Thymus (tissue), 11 donors: Measurements from ENCODE around the gene SNTA1. TPM values are rescaled to one million over a fixed set of nuclear protein-coding genes. Genes with fewer than 3 reads are reported as not detected.
"Not testable (repeated sequence)": the region's sequence is repeated elsewhere in the genome, so short reads cannot be mapped to it uniquely, and the experiment has no call there.

ENCODE experiments used
- DNase-seq, 9 donors: peaks; one replicate each; pipeline ENCODE4 v3.0.0-alpha.2; 2013; ENCODE audit warnings: low spot score in 9 of 9, low read depth in 6 of 9, missing footprints in 1 of 9
- H3K27ac ChIP-seq, 2 donors: one replicate each; pipeline ENCODE4 v1.5.1; 2013; ENCODE audit warnings: control low read depth in 1 of 2, low read depth in 1 of 2, low read length in 1 of 2, mild to moderate bottlenecking in 1 of 2, moderate library complexity in 1 of 2
- H3K27me3 ChIP-seq, 2 donors: one replicate each; pipeline ENCODE4 v1.5.1; 2013; ENCODE audit warnings: low read length in 1 of 2; ENCODE audit not compliant: control insufficient read depth in 2 of 2, insufficient read depth in 1 of 2
- H3K36me3 ChIP-seq, 2 donors: one replicate each; pipeline ENCODE4 v1.5.1; 2013; ENCODE audit warnings: low read length in 1 of 2, mild to moderate bottlenecking in 1 of 2, moderate library complexity in 1 of 2; ENCODE audit not compliant: control insufficient read depth in 2 of 2, insufficient read depth in 2 of 2
- H3K4me1 ChIP-seq, 2 donors: one replicate each; pipeline ENCODE4 v1.5.1; 2013; ENCODE audit warnings: low read length in 2 of 2; ENCODE audit not compliant: control insufficient read depth in 2 of 2, insufficient read depth in 2 of 2
- H3K4me3 ChIP-seq, 2 donors: one replicate each; pipeline ENCODE4 v1.5.1; 2013; ENCODE audit warnings: low read length in 2 of 2, control low read depth in 1 of 2, mild to moderate bottlenecking in 1 of 2
- H3K9me3 ChIP-seq, 2 donors: one replicate each; pipeline ENCODE4 v1.5.1; 2013; ENCODE audit warnings: low read length in 1 of 2, mild to moderate bottlenecking in 1 of 2; ENCODE audit not compliant: control insufficient read depth in 2 of 2, insufficient read depth in 1 of 2
- WGBS: extraction: QIAGEN DNeasy Blood & Tissue Kit; methylation state at CpG from one replicate; pipeline ENCODE4 v1.1.7; 2013; 5-methylcytosine and 5-hydroxymethylcytosine counted together
- polyA plus RNA-seq: library from polyadenylated mRNA; stranded (reverse); fragments of 200-250 nt; gene quantifications from one replicate; pipeline ENCODE4 v1.2.3, GENCODE V29; 2013
- total RNA-seq: library from RNA; stranded (reverse); fragments of 120-200 nt; gene quantifications from one replicate; pipeline ENCODE4 v1.2.4, GENCODE V29; 2013
- donor health status: healthy.

Gene SNTA1
- total and polyA plus RNA-seq, 2 donors, result 6.8 to 7.7 TPM

DNA sequence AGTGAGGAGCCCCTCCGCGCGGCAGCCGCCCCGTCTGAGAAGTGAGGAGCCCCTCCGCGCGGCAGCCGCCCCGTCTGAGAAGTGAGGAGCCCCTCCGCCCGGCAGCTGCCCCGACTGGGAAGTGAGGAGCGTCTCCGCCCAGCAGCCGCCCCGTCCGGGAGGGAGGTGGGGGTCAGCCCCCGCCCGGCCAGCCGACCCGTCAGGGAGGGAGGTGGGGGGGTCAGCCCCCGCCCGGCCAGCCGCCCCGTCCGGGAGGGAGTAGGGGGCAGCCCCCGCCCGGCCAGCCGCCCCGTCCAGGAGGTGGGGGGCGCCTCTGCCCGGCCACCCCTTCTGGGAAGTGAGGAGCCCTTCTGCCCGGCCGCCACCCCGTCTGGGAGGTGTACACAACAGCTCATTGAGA lies 54.2 kb downstream of the SNTA1 start:
- not testable (repeated sequence) for H3K4me1 ChIP-seq, H3K27me3 ChIP-seq, DNase-seq, H3K4me3 ChIP-seq, H3K9me3 ChIP-seq, H3K27ac ChIP-seq
- WGBS, result 97% methylated on average over 36 of the region's 36 CpGs
- peaks cover 44 to 57% of the 10 kb centered on the region in 2 donors for H3K36me3 ChIP-seq

DNA sequence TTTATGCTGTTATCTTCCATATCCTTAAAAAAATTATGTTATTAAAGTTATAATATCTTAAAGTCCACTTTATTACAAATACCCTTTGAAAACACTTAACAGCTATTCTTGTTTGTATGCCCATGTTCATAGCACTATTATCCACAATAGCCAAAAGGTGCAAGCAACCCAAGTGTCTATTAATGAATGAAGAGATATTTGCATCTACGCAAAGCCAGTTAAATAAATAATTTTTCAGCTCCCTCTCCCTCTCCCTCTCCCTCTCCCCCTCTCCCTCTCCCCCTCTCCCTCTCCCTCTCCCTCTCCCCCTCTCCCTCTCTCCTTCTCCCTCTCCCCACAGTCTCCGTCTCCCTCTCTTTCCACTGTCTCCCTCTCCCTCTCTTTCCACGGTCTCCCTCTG lies 55.3 kb downstream of the SNTA1 start:
- Histone ChIP-seq H3K4me3 (no peak overlapping the region), H3K9me3 (peaks cover 0 to 2% of the 10 kb centered on the region in 2 donors), H3K36me3 (peaks cover 47 to 53% of the 10 kb centered on the region in 2 donors), H3K27ac (no peak overlapping the region), H3K4me1 (no peaks in the 10 kb centered on the region), H3K27me3 (no peaks in the 10 kb centered on the region)
- DNase-seq, result no peak
- 94% methylated on average over 3 of the region's 3 CpGs for WGBS

- 96% methylated on average over 7 of the region's 7 CpGs for WGBS
- Histone ChIP-seq H3K9me3 (peaks cover 0 to 2% of the 10 kb centered on the region in 2 donors), H3K27ac (no peak overlapping the region), H3K4me1 (no peaks in the 10 kb centered on the region), H3K27me3 (no peaks in the 10 kb centered on the region), H3K36me3 (peaks cover 44 to 50% of the 10 kb centered on the region in 2 donors), H3K4me3 (no peak overlapping the region)
- no peak for DNase-seq
These were observed 56.4 kb downstream of the SNTA1 start for GRCh38 chr20:33387177-33387576.

DNA sequence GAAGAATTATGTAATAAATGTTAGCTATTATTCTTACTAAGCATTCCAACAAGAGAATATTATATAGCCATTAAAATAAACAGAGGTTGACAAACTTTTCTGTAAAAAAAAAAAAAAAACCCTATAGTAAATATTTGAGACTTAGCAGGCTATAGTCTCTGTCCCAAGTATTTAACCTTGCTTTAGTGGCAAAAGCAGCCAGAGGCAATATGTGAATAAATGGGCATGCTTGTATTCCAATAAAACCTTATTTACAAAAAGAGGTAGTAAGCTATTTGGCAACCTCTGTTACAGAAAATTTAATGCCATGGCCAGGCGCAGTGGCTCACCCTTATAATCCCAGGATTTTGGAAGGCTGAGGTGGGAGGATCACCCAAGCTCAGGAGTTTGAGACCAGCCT lies 56.9 kb downstream of the SNTA1 start:
- Histone ChIP-seq H3K9me3 (peaks cover 0 to 2% of the 10 kb centered on the region in 2 donors), H3K4me3 (no peak overlapping the region), H3K27ac (no peak overlapping the region), H3K36me3 (peaks cover 40 to 50% of the 10 kb centered on the region in 2 donors), H3K27me3 (no peaks in the 10 kb centered on the region), H3K4me1 (no peaks in the 10 kb centered on the region)
- 97% methylated on average over 1 of the region's 1 CpG for WGBS
- DNase-seq, result no peak

DNA sequence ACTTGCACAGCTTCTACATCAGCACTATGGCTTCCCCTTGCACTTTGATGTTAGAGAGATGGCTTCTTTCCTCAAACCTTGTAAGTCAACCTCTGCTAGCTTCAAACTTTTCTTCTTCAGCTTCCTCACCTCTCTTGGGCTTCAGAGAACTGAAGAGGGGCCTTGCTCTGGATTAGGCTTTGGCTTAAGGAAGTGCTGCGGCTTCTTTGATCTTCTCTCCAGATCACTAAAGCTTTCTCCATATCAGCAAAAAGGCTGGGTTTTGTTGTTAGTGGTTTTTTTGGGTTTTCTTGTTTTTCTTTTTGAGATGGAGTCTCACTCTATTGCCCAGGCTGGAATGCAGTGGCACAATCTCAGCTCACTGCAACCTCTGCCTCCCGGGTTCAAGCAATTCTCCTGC lies 66.2 kb downstream of the SNTA1 start:
- Histone ChIP-seq H3K9me3 (no peaks in the 10 kb centered on the region), H3K27me3 (no peaks in the 10 kb centered on the region), H3K27ac (no peak overlapping the region), H3K4me3 (no peak overlapping the region), H3K36me3 (peaks cover 28 to 44% of the 10 kb centered on the region in 2 donors), H3K4me1 (no peaks in the 10 kb centered on the region)
- WGBS, result 94% methylated on average over 2 of the region's 2 CpGs
- peak in 3 of 9 donors; percentile 5 to 43 (median 27) for DNase-seq

- Histone ChIP-seq H3K27me3 (no peaks in the 10 kb centered on the region), H3K4me3 (no peak overlapping the region), H3K4me1 (peaks cover 0 to 4% of the 10 kb centered on the region in 2 donors), H3K36me3 (peaks cover 38 to 51% of the 10 kb centered on the region in 2 donors), H3K9me3 (no peaks in the 10 kb centered on the region), H3K27ac (no peak overlapping the region)
- WGBS, result 97% methylated on average over 4 of the region's 4 CpGs
- DNase-seq, result no peak
These were observed 69.6 kb downstream of the SNTA1 start for GRCh38 chr20:33373735-33374605.

DNA sequence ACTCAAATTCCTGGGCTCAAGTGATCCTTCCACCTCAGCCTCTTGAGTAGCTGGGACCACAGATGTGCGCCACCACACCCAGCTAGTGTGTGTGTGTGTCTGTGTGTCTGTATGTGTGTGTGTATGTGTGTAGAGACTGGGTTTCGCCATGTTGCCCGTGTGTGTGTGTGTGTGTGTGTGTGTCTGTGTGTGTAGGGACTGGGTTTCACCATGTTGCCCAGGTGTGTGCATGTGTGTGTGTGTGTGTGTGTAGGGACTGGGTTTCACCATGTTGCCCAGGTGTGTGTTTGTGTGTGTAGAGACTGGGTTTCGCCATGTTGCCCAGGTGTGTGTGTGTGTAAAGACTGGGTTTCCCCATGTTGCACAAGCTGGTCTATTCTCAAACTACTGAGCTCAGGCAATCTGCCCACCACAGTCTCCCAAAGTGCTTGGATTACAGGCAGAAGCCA lies 70.5 kb downstream of the SNTA1 start:
- Histone ChIP-seq H3K36me3 (peaks cover 34 to 43% of the 10 kb centered on the region in 2 donors), H3K4me3 (no peak overlapping the region), H3K27me3 (no peaks in the 10 kb centered on the region), H3K27ac (no peak overlapping the region), H3K4me1 (peaks cover 0 to 4% of the 10 kb centered on the region in 2 donors), H3K9me3 (no peaks in the 10 kb centered on the region)
- no peak for DNase-seq
- WGBS, result 97% methylated on average over 4 of the region's 4 CpGs

GRCh38 chr20:33370291-33370690 lies 73.3 kb downstream of the SNTA1 start:
- H3K9me3 ChIP-seq, result no peaks in the 10 kb centered on the region
- DNase-seq, result peak in 5 of 9 donors; percentile 4 to 58 (median 13)
- peaks cover 0 to 4% of the 10 kb centered on the region in 2 donors for H3K4me1 ChIP-seq
- H3K36me3 ChIP-seq, result peaks cover 49 to 57% of the 10 kb centered on the region in 2 donors
- no peak overlapping the region for H3K4me3 ChIP-seq
- H3K27ac ChIP-seq, result no peak overlapping the region
- whole genome bisulfite sequencing, result 86% methylated on average over 8 of the region's 8 CpGs
- H3K27me3 ChIP-seq, result no peaks in the 10 kb centered on the region

DNA sequence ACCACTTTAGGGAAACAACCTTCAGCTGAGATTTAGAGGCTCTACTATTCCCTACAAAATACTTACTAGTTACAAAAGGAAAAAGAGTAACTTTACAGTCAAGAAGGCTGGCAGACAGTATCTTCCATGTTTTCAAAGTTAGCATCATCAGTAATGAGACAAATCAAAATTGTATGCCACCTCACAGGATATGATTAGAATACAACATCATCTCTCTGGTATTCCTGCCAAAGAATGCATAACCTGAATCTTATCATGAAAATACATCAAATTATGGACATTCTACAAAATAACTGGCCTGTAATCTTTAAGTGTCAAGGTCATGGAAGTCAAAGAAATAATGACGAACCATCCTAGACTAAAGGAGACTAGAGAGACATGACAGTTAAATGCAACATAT lies 80.7 kb downstream of the SNTA1 start:
- Histone ChIP-seq H3K27ac (no peak overlapping the region), H3K27me3 (no peaks in the 10 kb centered on the region), H3K4me3 (no peak overlapping the region), H3K36me3 (peaks cover 41 to 60% of the 10 kb centered on the region in 2 donors), H3K9me3 (no peaks in the 10 kb centered on the region), H3K4me1 (no peaks in the 10 kb centered on the region)
- no peak for DNase-seq
- 98% methylated on average over 1 of the region's 1 CpG for WGBS
